Neutrophil (primary cell): ENCODE measurements around the gene TXNRD3.

Experiments
- H3K27ac ChIP-seq: fragments of 200-600 bp; sonication (generic); 2 replicates; pipeline ENCODE4 v1.5.1; 2016; ENCODE audit warnings: mild to moderate bottlenecking, moderate library complexity
- H3K27me3 ChIP-seq: fragments of 200-600 bp; sonication (generic); 2 replicates; pipeline ENCODE4 v1.6.0; 2016; ENCODE audit warnings: mild to moderate bottlenecking
- H3K36me3 ChIP-seq: fragments of 200-600 bp; sonication (generic); 2 replicates; pipeline ENCODE4 v1.5.1; 2017
- H3K4me1 ChIP-seq, 2 experiments: fragments of 200-600 bp in 1 of 2; sonication (generic) in 1 of 2; 1 replicate in 1 of 2; 2 replicates in 1 of 2; pipeline versions ENCODE4 v1.5.1 to v1.6.1; 2013 to 2016; ENCODE audit warnings: low read depth in 1 of 2, low read length in 1 of 2, mild to moderate bottlenecking in 1 of 2, moderate library complexity in 1 of 2; ENCODE audit not compliant: control insufficient read depth in 1 of 2, insufficient read depth in 1 of 2
- H3K4me3 ChIP-seq, 2 experiments: fragments of 200-600 bp in 1 of 2; sonication (generic) in 1 of 2; 1 replicate in 1 of 2; 2 replicates in 1 of 2; pipeline ENCODE4 v1.5.1; 2013 to 2016; ENCODE audit warnings: low read depth in 1 of 2, low read length in 1 of 2, mild to moderate bottlenecking in 1 of 2, moderate library complexity in 1 of 2
- H3K9me3 ChIP-seq: fragments of 200-600 bp; sonication (generic); 2 replicates; pipeline ENCODE4 v1.5.1; 2016
- TF ChIP-seq, protein P1 (sequence below): fragments of 200-600 bp; sonication (generic); IDR thresholded peaks from 2 replicates; pipeline ENCODE4 v1.5.1; 2016; ENCODE audit warnings: antibody characterized with exemption

The TXNRD3 gene

DNA sequence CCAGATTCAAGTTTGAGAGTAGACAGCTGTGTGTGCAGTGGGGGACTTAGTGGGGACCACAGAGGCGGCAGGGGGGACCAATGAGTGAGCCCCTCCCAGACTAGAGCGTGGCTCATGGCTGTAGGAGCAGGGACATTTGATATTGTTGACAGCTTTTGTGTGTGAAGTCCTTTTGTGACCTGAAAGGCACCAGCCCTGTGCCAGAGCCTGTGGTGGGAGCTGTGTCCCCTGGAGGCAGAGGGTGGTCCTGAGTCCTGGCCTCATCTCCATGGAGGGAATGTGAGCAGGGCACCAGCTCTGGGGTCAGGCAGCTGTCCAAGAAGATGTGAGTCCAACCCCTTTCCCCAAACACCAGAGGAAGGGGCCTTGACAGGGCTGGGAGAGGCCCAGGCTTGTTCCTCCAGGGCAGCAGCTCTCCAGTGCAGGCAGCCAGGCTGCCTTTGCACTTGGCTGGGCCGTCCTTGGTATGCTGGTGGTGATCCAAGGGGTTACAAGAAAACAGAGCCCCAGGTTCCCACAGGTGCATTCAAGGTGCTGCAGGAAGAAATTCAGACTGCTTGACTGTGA lies 86.1 kb downstream of the TXNRD3 start:
- no peaks in the 10 kb centered on the region for H3K9me3 ChIP-seq
- TF ChIP-seq, protein P1, sequence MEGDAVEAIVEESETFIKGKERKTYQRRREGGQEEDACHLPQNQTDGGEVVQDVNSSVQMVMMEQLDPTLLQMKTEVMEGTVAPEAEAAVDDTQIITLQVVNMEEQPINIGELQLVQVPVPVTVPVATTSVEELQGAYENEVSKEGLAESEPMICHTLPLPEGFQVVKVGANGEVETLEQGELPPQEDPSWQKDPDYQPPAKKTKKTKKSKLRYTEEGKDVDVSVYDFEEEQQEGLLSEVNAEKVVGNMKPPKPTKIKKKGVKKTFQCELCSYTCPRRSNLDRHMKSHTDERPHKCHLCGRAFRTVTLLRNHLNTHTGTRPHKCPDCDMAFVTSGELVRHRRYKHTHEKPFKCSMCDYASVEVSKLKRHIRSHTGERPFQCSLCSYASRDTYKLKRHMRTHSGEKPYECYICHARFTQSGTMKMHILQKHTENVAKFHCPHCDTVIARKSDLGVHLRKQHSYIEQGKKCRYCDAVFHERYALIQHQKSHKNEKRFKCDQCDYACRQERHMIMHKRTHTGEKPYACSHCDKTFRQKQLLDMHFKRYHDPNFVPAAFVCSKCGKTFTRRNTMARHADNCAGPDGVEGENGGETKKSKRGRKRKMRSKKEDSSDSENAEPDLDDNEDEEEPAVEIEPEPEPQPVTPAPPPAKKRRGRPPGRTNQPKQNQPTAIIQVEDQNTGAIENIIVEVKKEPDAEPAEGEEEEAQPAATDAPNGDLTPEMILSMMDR, result no peak
- no peaks in the 10 kb centered on the region for H3K27me3 ChIP-seq
- no peaks in the 10 kb centered on the region for H3K36me3 ChIP-seq
- no peak overlapping the region for H3K4me3 ChIP-seq
- no peaks in the 10 kb centered on the region for H3K4me1 ChIP-seq
- no peak overlapping the region for H3K27ac ChIP-seq

DNA sequence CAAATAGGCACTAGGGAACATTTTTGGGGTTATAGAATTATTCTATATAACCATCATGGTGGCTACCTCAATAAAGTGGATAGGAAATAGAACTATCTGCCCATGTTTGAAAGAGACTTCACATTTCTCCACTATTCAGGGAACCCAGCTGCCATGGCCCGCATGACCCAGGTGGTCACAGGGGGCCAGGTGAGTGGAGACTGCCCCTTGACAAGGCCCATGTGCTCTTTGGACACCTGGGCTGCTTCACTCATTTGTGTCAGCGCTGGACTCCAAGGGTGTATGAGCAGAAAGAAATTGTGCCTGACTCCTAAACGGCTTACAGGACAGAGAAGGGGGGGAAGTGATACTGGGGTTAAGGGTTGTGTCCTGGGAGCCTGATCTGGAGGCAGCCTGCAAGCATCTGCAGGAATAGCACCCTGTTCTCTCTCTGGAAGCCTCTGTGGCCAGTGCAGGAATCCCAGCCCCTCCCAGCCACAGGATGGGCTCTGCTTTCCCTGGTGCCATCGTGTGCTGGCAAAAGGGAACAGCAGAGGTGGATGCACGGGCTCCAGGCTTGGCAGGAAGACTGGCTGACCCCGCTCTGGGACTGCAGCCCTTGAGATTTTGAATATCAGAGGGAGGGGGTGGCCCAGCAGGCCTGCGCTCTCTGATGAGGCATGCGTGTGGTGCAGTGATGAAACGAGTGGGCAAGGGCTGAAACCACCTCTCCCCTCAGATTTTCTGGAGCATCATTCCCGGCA lies 87.1 kb downstream of the TXNRD3 start:
- TF ChIP-seq, protein P1, result no peak
- H3K36me3 ChIP-seq, result no peaks in the 10 kb centered on the region
- H3K9me3 ChIP-seq, result no peaks in the 10 kb centered on the region
- H3K4me1 ChIP-seq, result no peaks in the 10 kb centered on the region
- no peak overlapping the region for H3K4me3 ChIP-seq
- H3K27me3 ChIP-seq, result no peaks in the 10 kb centered on the region
- H3K27ac ChIP-seq, result no peak overlapping the region

DNA sequence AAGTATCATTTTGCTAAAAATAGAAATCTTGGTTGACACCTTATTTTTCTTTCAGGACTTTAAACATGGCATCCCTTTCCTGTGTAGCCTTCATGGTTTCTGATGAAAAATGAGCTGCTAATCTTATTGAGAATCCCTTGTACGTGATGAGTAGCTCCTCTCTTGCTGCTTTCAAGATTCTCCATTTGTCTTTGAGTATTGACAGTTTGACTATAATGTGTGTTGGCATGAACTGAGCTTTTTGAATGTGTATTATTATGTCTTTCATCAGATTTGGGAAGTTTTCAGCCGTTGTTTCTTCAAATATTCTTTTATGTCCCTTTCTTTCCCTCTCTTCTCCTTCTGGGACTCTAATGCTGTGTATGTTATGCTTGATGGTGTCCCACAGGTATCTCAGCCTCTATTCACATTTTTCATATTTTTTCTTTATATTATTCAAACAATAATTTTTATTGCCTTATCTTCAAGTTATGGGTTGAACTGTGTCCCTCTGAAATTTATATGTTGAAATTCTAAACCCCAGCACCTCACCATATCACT lies 92.1 kb downstream of the TXNRD3 start:
- no peaks in the 10 kb centered on the region for H3K4me1 ChIP-seq
- no peaks in the 10 kb centered on the region for H3K27me3 ChIP-seq
- TF ChIP-seq, protein P1, result no peak
- no peak overlapping the region for H3K27ac ChIP-seq
- no peaks in the 10 kb centered on the region for H3K9me3 ChIP-seq
- no peak overlapping the region for H3K4me3 ChIP-seq
- no peaks in the 10 kb centered on the region for H3K36me3 ChIP-seq

DNA sequence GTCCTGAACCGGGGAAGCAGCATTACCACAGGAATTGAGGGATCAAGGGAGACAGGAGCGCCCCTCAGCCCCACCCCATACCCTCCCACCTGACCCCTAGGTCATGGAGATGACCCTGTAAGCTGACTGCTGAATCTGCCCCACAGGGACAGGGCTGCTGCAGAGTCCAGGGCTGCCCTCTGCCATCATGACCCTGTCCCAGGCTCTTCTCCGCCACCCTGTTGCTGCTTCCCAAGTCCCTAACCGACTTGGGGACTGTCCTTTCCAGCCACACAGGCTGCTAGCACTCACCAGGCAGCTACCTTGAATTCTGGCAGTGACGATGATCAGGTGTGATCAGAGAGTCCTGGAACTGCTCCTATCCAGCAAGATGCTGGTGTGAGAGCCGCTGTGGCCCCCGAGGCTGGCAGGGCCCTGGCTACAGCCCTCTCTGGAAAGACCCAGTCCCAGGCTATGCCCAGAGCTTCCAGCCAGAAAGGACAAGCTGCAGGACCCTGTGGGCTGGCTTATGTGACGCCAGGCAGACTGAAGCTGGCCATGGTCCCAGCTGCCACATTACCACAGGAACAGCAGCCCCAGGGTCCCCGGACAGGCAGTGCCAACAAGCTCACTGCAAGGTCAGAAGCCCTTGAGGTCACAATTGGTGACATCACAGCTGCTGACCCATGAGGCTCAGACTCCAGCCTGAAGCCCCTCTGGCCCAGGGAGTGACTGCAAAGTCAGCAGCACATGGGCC lies 96.4 kb downstream of the TXNRD3 start, which contains the start of gene C3orf22:
C3orf22 (minus strand) TSS at position 597 of the 736 bp plus-strand sequence. CDS start 5,542 bp downstream, outside the sequence.
- Histone ChIP-seq H3K4me3 (no peak within 1 kb of the TSS), H3K9me3 (no peaks in the 10 kb centered on the region), H3K36me3 (no peaks in the 10 kb centered on the region), H3K27me3 (no peaks in the 10 kb centered on the region), H3K4me1 (no peaks in the 10 kb centered on the region), H3K27ac (no peak within 1 kb of the TSS)
- TF ChIP-seq, protein P1, result no peak

DNA sequence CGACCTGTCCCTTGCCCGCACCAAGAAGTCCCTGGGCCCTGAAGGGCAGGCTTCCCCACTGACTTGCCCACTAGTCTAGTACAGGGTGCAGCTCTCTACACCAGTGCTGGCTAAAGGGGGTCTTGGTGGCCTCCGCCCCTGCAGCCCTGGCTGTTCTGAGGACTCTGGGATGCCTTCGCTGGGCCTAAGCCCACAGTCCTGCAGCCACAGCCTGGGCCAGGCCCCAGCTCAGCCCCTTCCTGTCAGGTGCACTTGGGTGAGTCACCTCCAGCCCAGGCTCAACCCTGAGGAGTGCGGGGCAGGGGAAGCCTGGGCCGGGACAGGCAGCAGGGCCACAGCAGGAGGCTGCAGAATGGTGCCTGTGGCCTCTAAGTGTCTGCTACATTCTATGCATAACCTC lies 97.2 kb downstream of the TXNRD3 start:
- Histone ChIP-seq H3K9me3 (no peaks in the 10 kb centered on the region), H3K4me1 (no peaks in the 10 kb centered on the region), H3K4me3 (no peak overlapping the region), H3K27ac (no peak overlapping the region), H3K36me3 (no peaks in the 10 kb centered on the region), H3K27me3 (no peaks in the 10 kb centered on the region)
- TF ChIP-seq, protein P1, result no peak
